Esophagus muscularis mucosa (tissue), 4 donors: ENCODE measurements around the gene GRID2IP. TPM values are rescaled to one million over a fixed set of nuclear protein-coding genes. Genes with fewer than 3 reads are reported as not detected.

Experiments
- DNase-seq: peaks from one replicate; pipeline ENCODE4 v3.0.0-alpha.2; 2017; ENCODE audit errors: extremely low spot score
- H3K27ac ChIP-seq, 4 donors: fragments of 200-600 bp; sonication (generic); replicated peaks in 1 of 4; 1 replicate in 3 of 4; 2 replicates in 1 of 4; pipeline ENCODE4 v1.5.1; 2016 to 2019; ENCODE audit warnings: mild to moderate bottlenecking in 1 of 4
- H3K27me3 ChIP-seq, 4 donors: fragments of 200-600 bp; sonication (generic); one replicate each; pipeline versions ENCODE4 v1.5.1 to v1.6.0; 2016 to 2019
- H3K36me3 ChIP-seq, 4 donors: fragments of 200-600 bp; sonication (generic); one replicate each; pipeline ENCODE4 v1.5.1; 2016 to 2019
- H3K4me1 ChIP-seq, 4 donors: fragments of 200-600 bp; sonication (generic); one replicate each; pipeline ENCODE4 v1.5.1; 2016 to 2019
- H3K4me3 ChIP-seq, 4 donors: fragments of 200-600 bp; sonication (generic); 1 replicate in 2 of 4; 2 replicates in 2 of 4; pipeline ENCODE4 v1.5.1; 2016 to 2019; ENCODE audit warnings: mild to moderate bottlenecking in 4 of 4, moderate library complexity in 1 of 4
- H3K9me3 ChIP-seq, 4 donors: fragments of 200-600 bp; sonication (generic); 1 replicate in 3 of 4; 2 replicates in 1 of 4; pipeline ENCODE4 v1.5.1; 2016 to 2019
- EP300 ChIP-seq: sonication (generic); formaldehyde crosslinking; IDR thresholded peaks from one replicate; pipeline ENCODE4 v1.6.1; 2017; ENCODE audit warnings: antibody characterized with exemption
- POLR2A ChIP-seq: fragments of 450-650 bp; IDR thresholded peaks from one replicate; pipeline ENCODE4 v1.6.1; 2017; ENCODE audit warnings: antibody characterized with exemption, moderate library complexity, mild to moderate bottlenecking, low read depth
- POLR2AphosphoS5 ChIP-seq, 2 donors: sonication (generic); formaldehyde crosslinking; IDR thresholded peaks; one replicate each; pipeline ENCODE4 v1.6.1; 2017; ENCODE audit warnings: antibody characterized with exemption in 2 of 2
- WGBS: methylation state at CpG from one replicate; pipeline ENCODE4 v1.1.5; 2018; 5-methylcytosine and 5-hydroxymethylcytosine counted together
- intact Hi-C: fragments of 100-400 bp; cut with DNase I; formaldehyde crosslinking; loops from one replicate; pipeline ENCODE4 v1.15.1; 2023
- total RNA-seq, 4 donors: library from RNA; depleted of rRNA; stranded (reverse); fragments of >200 nt; gene quantifications; one replicate each; pipeline versions ENCODE4 v1.1.0 to v1.2.1, GENCODE V29; 2016
- TF ChIP-seq, protein P1 (sequence below), 3 experiments: fragments of 200-600 bp in 2 of 3; fragments of 450-650 bp in 1 of 3; sonication (generic) in 2 of 3; IDR thresholded peaks; one replicate each; pipeline ENCODE4 v1.5.1; 2017 to 2019; ENCODE audit warnings: antibody characterized with exemption in 3 of 3, mild to moderate bottlenecking in 2 of 3, moderate library complexity in 1 of 3

GRID2IP gene
- total RNA-seq, 4 donors from 2014 or later: not detected

DNA sequence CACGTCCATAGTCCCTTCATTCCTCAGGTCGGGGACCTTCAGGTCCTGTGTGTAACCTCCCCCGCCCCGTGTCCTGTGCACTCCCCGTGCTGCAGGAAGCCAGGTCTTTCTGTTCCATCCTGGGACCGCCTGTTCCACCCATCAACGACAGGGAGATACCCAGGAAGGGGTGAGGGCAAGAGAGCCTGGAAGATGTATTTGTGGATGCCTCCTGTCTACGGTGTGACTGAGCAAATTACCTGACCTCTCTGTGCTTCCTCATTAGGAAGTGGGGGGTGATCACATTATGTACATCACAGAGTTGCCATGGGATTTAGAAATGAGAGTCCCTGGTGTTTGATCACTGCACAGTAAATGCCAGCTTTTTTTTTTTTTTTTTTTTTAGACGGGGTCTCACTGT lies 46.3 kb downstream of the GRID2IP start:
- 64% methylated on average over 6 of the region's 9 CpGs for WGBS
- Histone ChIP-seq H3K4me1 (peaks cover 10 to 22% (median 21%) of the 10 kb centered on the region in 4 donors), H3K27ac (no peak overlapping the region), H3K4me3 (peak overlapping the region; percentile 57 to 73 (median 70)), H3K36me3 (no peaks in the 10 kb centered on the region), H3K9me3 (no peaks in the 10 kb centered on the region), H3K27me3 (peaks cover 0 to 14% (median 2%) of the 10 kb centered on the region in 4 donors)
- TF ChIP-seq, protein P1, sequence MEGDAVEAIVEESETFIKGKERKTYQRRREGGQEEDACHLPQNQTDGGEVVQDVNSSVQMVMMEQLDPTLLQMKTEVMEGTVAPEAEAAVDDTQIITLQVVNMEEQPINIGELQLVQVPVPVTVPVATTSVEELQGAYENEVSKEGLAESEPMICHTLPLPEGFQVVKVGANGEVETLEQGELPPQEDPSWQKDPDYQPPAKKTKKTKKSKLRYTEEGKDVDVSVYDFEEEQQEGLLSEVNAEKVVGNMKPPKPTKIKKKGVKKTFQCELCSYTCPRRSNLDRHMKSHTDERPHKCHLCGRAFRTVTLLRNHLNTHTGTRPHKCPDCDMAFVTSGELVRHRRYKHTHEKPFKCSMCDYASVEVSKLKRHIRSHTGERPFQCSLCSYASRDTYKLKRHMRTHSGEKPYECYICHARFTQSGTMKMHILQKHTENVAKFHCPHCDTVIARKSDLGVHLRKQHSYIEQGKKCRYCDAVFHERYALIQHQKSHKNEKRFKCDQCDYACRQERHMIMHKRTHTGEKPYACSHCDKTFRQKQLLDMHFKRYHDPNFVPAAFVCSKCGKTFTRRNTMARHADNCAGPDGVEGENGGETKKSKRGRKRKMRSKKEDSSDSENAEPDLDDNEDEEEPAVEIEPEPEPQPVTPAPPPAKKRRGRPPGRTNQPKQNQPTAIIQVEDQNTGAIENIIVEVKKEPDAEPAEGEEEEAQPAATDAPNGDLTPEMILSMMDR (IDR thresholded peaks at IDR 0.05): no peak
- TF ChIP-seq POLR2A (no peak), POLR2AphosphoS5 (IDR thresholded peaks at IDR 0.05) (no peak), EP300 (no peak)
- intact Hi-C loops: no loop called here
- DNase-seq: no peak

DNA sequence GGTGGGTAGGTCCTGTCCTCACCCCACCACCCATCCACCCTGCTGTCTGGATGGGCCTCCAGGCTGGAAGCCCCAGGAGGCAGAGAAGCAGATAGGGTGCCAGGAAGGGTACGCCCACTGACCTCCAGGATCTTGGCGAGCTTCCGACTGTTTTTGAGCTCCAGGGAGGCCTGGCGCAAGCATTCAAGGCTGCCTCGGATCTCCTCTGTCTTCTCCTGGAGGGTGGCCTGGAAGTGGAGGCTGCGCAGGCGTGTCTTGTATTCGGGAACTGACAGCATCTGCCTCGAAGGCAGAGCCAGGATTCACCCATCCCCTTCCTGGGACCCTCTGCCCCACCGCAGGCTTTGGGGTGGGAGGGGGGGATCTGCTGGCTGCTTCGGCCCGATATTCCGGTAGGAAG lies 48.4 kb downstream of the GRID2IP start:
- intact Hi-C loops: no loop called here
- peaks cover 0 to 14% (median 2%) of the 10 kb centered on the region in 4 donors for H3K27me3 ChIP-seq
- no peak for TF ChIP-seq POLR2AphosphoS5 (IDR thresholded peaks at IDR 0.05)
- TF ChIP-seq, protein P1 (IDR thresholded peaks at IDR 0.05): no peak
- TF ChIP-seq POLR2A: no peak
- TF ChIP-seq EP300: no peak
- DNase-seq: no peak
- H3K9me3 ChIP-seq: no peaks in the 10 kb centered on the region
- H3K4me3 ChIP-seq: peak overlapping the region; percentile 57 to 73 (median 70)
- WGBS: 30% methylated on average over 3 of the region's 13 CpGs
- peaks cover 10 to 22% (median 21%) of the 10 kb centered on the region in 4 donors for H3K4me1 ChIP-seq
- peak overlapping the region in 1 of 4 donors; percentile 84 for H3K27ac ChIP-seq
- H3K36me3 ChIP-seq: no peaks in the 10 kb centered on the region

GRCh38 chr7:6501586-6502564 lies 49.4 kb downstream of the GRID2IP start:
- Histone ChIP-seq H3K36me3 (no peaks in the 10 kb centered on the region), H3K9me3 (no peaks in the 10 kb centered on the region), H3K4me1 (peaks cover 10 to 22% (median 21%) of the 10 kb centered on the region in 4 donors), H3K4me3 (no peak overlapping the region), H3K27me3 (peaks cover 0 to 14% (median 2%) of the 10 kb centered on the region in 4 donors), H3K27ac (no peak overlapping the region)
- no peak for DNase-seq
- TF ChIP-seq, protein P1 (IDR thresholded peaks at IDR 0.05): no peak
- 86% methylated on average over 10 of the region's 12 CpGs for WGBS
- intact Hi-C loops: no loop called here

- no peaks in the 10 kb centered on the region for H3K9me3 ChIP-seq
- WGBS: 86% methylated on average over 1 of the region's 1 CpG
- no peak for DNase-seq
- TF ChIP-seq EP300 (no peak), POLR2AphosphoS5 (IDR thresholded peaks at IDR 0.05) (no peak), POLR2A (no peak)
- TF ChIP-seq, protein P1 (IDR thresholded peaks at IDR 0.05): no peak
- H3K27me3 ChIP-seq: peaks cover 0 to 11% (median 2%) of the 10 kb centered on the region in 4 donors
- H3K36me3 ChIP-seq: no peaks in the 10 kb centered on the region
- H3K27ac ChIP-seq: no peak overlapping the region
- peaks cover 10 to 22% (median 21%) of the 10 kb centered on the region in 4 donors for H3K4me1 ChIP-seq
- no peak overlapping the region for H3K4me3 ChIP-seq
- intact Hi-C loops: no loop called here
Observed at GRCh38 chr7:6500691-6501090, 50.6 kb downstream of the GRID2IP start.
